ENCODE measurements around the gene PHACTR4.

DNA sequence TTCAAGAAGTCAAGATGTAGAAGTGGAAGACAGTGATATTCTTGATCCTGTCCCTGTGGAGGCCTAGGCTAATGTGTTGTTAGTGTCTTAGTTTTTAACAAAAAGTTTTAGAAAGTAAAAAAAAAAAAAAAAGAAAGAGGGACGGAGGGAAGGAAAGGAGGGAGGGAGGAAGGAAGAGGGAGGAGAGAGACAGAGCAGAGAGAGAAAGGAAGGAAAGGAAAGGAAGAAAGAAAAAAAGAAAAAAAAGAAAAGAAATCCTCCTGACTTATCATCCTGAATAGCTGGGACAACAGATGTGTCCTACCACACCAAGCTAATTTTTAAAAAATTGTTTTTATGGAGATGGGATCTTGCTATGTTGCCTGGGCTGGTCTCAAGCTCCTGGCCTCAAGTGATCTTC lies 24.6 kb downstream of the PHACTR4 start:
- TF ChIP-seq, protein P1, sequence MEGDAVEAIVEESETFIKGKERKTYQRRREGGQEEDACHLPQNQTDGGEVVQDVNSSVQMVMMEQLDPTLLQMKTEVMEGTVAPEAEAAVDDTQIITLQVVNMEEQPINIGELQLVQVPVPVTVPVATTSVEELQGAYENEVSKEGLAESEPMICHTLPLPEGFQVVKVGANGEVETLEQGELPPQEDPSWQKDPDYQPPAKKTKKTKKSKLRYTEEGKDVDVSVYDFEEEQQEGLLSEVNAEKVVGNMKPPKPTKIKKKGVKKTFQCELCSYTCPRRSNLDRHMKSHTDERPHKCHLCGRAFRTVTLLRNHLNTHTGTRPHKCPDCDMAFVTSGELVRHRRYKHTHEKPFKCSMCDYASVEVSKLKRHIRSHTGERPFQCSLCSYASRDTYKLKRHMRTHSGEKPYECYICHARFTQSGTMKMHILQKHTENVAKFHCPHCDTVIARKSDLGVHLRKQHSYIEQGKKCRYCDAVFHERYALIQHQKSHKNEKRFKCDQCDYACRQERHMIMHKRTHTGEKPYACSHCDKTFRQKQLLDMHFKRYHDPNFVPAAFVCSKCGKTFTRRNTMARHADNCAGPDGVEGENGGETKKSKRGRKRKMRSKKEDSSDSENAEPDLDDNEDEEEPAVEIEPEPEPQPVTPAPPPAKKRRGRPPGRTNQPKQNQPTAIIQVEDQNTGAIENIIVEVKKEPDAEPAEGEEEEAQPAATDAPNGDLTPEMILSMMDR (IDR thresholded peaks at IDR 0.05): no peak
- TF ChIP-seq EP300 (IDR thresholded peaks at IDR 0.05) (no peak), POLR2A (IDR thresholded peaks at IDR 0.05) (no peak)

All from ovary (tissue), 3 donors.